Glutamatergic neuron (in vitro differentiated cells): ENCODE results near the gene DPP9. TPM values are rescaled to one million over a fixed set of nuclear protein-coding genes. Genes with fewer than 3 reads are reported as not detected.

ENCODE experiments used
- DNase-seq: peaks from one replicate; pipeline ENCODE4 v3.0.0; 2022
- H3K27ac Mint-ChIP-seq: one replicate; pipeline ENCODE4 v1.8.0; 2020; ENCODE audit warnings: mild to moderate bottlenecking, mixed read lengths, inconsistent platforms; ENCODE audit not compliant: unreplicated experiment
- H3K27me3 Mint-ChIP-seq: one replicate; pipeline ENCODE4 v1.8.0; 2020; ENCODE audit warnings: mild to moderate bottlenecking, moderate library complexity, mixed read lengths, inconsistent platforms; ENCODE audit not compliant: unreplicated experiment
- H3K36me3 Mint-ChIP-seq: one replicate; pipeline ENCODE4 v1.8.0; 2020; ENCODE audit warnings: mild to moderate bottlenecking, mixed read lengths, inconsistent platforms; ENCODE audit not compliant: unreplicated experiment
- H3K4me1 Mint-ChIP-seq: one replicate; pipeline ENCODE4 v1.8.0; 2020; ENCODE audit warnings: mild to moderate bottlenecking, low read depth, mixed read lengths, inconsistent platforms; ENCODE audit not compliant: unreplicated experiment
- H3K4me3 Mint-ChIP-seq: one replicate; pipeline ENCODE4 v1.8.0; 2020; ENCODE audit warnings: mild to moderate bottlenecking, mixed read lengths, inconsistent platforms; ENCODE audit not compliant: unreplicated experiment
- H3K9me3 Mint-ChIP-seq: one replicate; pipeline ENCODE4 v1.8.0; 2020; ENCODE audit warnings: mild to moderate bottlenecking, moderate library complexity, mixed read lengths, inconsistent platforms; ENCODE audit not compliant: unreplicated experiment
- total RNA-seq: library from RNA; stranded (reverse); fragmentation: NEBNext Ultra II Directional; extraction: Animal tissue kit (Norgen Biotek cat#: 25700); gene quantifications from one replicate; pipeline ENCODE4 v1.2.1, GENCODE V29; 2021; ENCODE audit not compliant: unreplicated experiment
- TF ChIP-seq, protein P1 (sequence below): fragments of 200-600 bp; sonication (generic); IDR thresholded peaks from one replicate; pipeline ENCODE4 v1.5.0; 2021; ENCODE audit not compliant: partially characterized antibody, unreplicated experiment

DPP9 gene
- total RNA-seq, 1 donor from 2014 or later, result 44.8 TPM

DNA sequence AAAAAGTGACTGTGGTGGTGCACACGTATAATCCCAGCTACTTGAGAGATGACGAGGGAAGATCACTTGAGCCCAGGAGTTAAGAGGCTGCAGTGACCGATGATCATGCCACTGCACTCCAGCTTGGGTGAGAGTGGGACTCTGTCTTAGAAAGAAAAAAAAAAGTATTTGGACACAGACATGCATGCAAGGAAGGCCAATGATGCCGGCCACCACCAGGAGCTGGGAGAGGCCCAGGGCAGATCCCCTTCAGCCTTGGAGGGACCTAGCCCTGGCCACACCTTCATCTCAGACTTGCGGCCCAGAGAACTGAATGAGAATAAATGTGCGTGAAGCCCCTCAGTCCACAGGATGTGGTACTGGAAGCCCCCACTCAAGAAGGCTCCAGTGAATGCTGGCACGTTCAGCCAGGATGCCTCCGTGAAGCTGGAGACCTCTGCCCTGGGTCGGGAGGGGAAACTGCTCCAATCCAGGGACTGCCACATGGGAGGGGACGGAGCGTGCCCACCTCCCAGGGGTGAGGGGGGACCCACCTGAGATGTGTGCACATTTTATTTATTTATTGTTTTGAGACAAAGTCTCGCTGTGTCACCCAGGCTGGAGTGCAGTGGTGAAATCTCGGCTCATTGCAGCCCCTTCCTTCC is 69.7 kb downstream of the DPP9 start:
- no peak overlapping the region for H3K27ac Mint-ChIP-seq
- H3K4me3 Mint-ChIP-seq, result no peak overlapping the region
- H3K4me1 Mint-ChIP-seq, result no peaks in the 10 kb centered on the region
- no peaks in the 10 kb centered on the region for H3K36me3 Mint-ChIP-seq
- H3K9me3 Mint-ChIP-seq, result peaks cover 8% of the 10 kb centered on the region
- peaks cover 3% of the 10 kb centered on the region for H3K27me3 Mint-ChIP-seq
- TF ChIP-seq, protein P1, sequence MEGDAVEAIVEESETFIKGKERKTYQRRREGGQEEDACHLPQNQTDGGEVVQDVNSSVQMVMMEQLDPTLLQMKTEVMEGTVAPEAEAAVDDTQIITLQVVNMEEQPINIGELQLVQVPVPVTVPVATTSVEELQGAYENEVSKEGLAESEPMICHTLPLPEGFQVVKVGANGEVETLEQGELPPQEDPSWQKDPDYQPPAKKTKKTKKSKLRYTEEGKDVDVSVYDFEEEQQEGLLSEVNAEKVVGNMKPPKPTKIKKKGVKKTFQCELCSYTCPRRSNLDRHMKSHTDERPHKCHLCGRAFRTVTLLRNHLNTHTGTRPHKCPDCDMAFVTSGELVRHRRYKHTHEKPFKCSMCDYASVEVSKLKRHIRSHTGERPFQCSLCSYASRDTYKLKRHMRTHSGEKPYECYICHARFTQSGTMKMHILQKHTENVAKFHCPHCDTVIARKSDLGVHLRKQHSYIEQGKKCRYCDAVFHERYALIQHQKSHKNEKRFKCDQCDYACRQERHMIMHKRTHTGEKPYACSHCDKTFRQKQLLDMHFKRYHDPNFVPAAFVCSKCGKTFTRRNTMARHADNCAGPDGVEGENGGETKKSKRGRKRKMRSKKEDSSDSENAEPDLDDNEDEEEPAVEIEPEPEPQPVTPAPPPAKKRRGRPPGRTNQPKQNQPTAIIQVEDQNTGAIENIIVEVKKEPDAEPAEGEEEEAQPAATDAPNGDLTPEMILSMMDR, result no peak
- no peak for DNase-seq

DNA sequence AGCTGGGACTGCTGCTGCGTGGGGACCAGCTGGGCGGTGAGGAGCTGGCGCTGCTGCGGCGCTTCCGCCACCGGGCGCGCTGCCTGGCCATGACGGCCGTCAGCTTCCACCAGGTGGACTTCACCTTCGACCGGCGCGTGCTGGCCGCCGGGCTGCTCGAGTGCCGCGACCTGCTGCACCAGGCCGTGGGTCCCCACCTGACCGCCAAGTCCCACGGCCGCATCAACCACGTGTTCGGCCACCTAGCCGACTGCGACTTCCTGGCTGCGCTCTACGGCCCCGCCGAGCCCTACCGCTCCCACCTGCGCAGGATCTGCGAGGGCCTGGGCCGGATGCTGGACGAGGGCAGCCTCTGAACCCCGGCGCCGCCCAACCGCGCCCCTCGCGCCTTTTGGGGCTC is 71.6 kb downstream of the DPP9 start:
- no peak overlapping the region for H3K4me3 Mint-ChIP-seq
- TF ChIP-seq, protein P1, result no peak
- peaks cover 8% of the 10 kb centered on the region for H3K9me3 Mint-ChIP-seq
- no peak overlapping the region for H3K27ac Mint-ChIP-seq
- no peak for DNase-seq
- H3K27me3 Mint-ChIP-seq, result no peaks in the 10 kb centered on the region
- H3K4me1 Mint-ChIP-seq, result peaks cover 1% of the 10 kb centered on the region
- no peaks in the 10 kb centered on the region for H3K36me3 Mint-ChIP-seq

DNA sequence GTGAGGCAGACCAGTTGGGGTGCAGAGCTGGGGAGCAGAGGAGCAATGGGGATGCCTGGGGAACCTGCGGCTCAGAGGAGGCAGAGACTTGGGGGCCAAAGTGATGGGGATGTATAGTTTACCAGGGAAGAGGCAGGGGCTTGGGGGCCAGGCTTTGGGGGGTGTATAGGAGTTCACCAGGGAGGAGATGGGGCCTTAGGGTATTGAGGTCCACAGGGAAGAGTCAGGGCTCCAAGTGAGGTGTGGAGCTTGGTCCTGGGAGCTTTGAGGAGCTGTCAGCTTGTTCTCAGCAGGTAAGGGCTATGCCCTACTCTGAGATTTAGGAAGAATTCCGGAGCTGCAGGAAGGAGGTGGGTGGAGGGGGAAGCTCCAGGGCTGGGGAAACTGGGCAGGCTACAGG is 73.5 kb downstream of the DPP9 start:
- Mint-ChIP-seq H3K27ac (peak overlapping the region; percentile 28), H3K4me1 (peaks cover 1% of the 10 kb centered on the region), H3K9me3 (peaks cover 6% of the 10 kb centered on the region)

DNA sequence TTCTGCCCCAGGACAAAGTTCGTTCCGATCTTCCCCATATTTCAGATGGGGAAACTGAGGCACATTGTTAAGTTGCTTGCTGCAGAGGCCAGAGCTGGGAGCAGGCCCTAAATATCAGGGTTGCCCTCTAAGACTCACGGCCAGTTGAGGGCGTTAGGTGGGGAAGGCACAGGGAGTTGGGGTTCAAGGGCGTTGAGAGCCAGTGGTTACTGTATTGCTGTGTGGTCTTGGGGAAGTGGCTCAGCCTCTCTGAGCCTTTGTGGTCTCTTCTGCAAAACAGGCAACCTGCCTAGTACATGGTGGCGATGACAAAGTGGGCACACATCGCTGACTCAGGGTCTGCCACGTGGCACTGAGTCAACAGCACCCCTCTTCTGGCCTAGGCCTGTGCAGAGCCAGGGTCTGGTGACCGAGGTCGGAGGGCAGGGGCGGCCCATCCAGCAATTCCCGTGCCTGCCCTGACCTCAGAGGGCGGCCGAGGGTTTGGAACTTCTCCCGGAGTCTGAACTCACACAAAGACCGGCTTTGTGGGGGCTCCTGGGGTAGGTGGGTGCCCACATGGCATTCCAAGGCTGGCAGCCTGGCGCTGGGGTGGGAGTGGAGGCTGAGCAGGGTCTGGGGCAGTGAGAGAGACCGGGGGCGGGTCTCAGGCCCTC is 74.1 kb downstream of the DPP9 start:
- TF ChIP-seq, protein P1, result no peak
- H3K4me3 Mint-ChIP-seq, result peak overlapping the region; percentile 52
- H3K36me3 Mint-ChIP-seq, result no peaks in the 10 kb centered on the region
- no peaks in the 10 kb centered on the region for H3K27me3 Mint-ChIP-seq
- peaks cover 1% of the 10 kb centered on the region for H3K4me1 Mint-ChIP-seq
- H3K27ac Mint-ChIP-seq, result peak overlapping the region; percentile 35
- H3K9me3 Mint-ChIP-seq, result peaks cover 4% of the 10 kb centered on the region
- no peak for DNase-seq

More for the DNA sequence above, 73.5 kb downstream of the DPP9 start:
- TF ChIP-seq, protein P1, result no peak
- DNase-seq, result no peak
- no peaks in the 10 kb centered on the region for H3K36me3 Mint-ChIP-seq
- H3K27me3 Mint-ChIP-seq, result no peaks in the 10 kb centered on the region
- H3K4me3 Mint-ChIP-seq, result no peak overlapping the region
